ENCODE measurements around the gene SAMD15. TPM values are rescaled to one million over a fixed set of nuclear protein-coding genes. Genes with fewer than 3 reads are reported as not detected.

Gene SAMD15
- total RNA-seq, 1 donor from 2014 or later, result 0.88 TPM

Other genes with a start within 250 kb of the SAMD15 start
- gene ZDHHC22, start 235.6 kb upstream of the SAMD15 start, total RNA-seq, result not detected
- gene TMEM63C, start 195.6 kb upstream of the SAMD15 start, total RNA-seq, result 4.7 TPM
- not detected for gene NGB, start 106.2 kb upstream of the SAMD15 start, total RNA-seq
- 11.2 TPM for gene POMT2, start 56.5 kb upstream of the SAMD15 start, total RNA-seq
- gene GSTZ1, start 56.3 kb upstream of the SAMD15 start, total RNA-seq, result 26.6 TPM
- gene TMED8, start 285 bp upstream of the SAMD15 start, total RNA-seq, result 4.6 TPM
- gene NOXRED1, start 46.1 kb downstream of the SAMD15 start, total RNA-seq, result not detected
- 11.9 TPM for gene VIPAS39, start 80.2 kb downstream of the SAMD15 start, total RNA-seq
- 69.5 TPM for gene AHSA1, start 80.7 kb downstream of the SAMD15 start, total RNA-seq
- not detected for gene ISM2, start 121.4 kb downstream of the SAMD15 start, total RNA-seq
- gene SPTLC2, start 239.3 kb downstream of the SAMD15 start, total RNA-seq, result 40.1 TPM

Data from esophagus mucosa (tissue), 1 donor.